DOHH2 (cell line): ENCODE measurements around the gene ANTXR2.

Source experiments
- H3F3A ChIP-seq: fragments of 200-600 bp; sonication (generic), shearing (Covaris generic); 2 replicates; pipeline ENCODE4 v1.6.0; 2016; ENCODE audit warnings: antibody characterized with exemption, mild to moderate bottlenecking; ENCODE audit not compliant: control insufficient read depth, insufficient read depth
- H3K27ac ChIP-seq: fragments of 200-600 bp; sonication (generic); 2 replicates; pipeline ENCODE4 v1.5.1; 2014; ENCODE audit warnings: low read depth, mild to moderate bottlenecking, low read length, moderate library complexity
- H3K27me3 ChIP-seq: fragments of 200-600 bp; sonication (generic); 2 replicates; pipeline ENCODE4 v1.6.1; 2014; ENCODE audit warnings: mild to moderate bottlenecking, low read length, mixed read lengths; ENCODE audit not compliant: control insufficient read depth
- H3K36me3 ChIP-seq: fragments of 200-600 bp; sonication (generic); 2 replicates; pipeline ENCODE4 v1.6.1; 2014; ENCODE audit warnings: mild to moderate bottlenecking, low read length, moderate library complexity, mixed read lengths; ENCODE audit not compliant: control insufficient read depth
- H3K4me1 ChIP-seq: fragments of 200-600 bp; sonication (generic); 2 replicates; pipeline ENCODE4 v1.6.1; 2014; ENCODE audit warnings: mild to moderate bottlenecking, low read length, mixed read lengths; ENCODE audit not compliant: control insufficient read depth
- H3K4me2 ChIP-seq: fragments of 200-600 bp; sonication (generic); 2 replicates; pipeline ENCODE4 v1.6.0; 2014; ENCODE audit warnings: mild to moderate bottlenecking, low read length, moderate library complexity
- H3K4me3 ChIP-seq: fragments of 200-600 bp; sonication (generic); 2 replicates; pipeline ENCODE4 v1.5.1; 2014; ENCODE audit warnings: mild to moderate bottlenecking, low read length, mixed read lengths
- H3K79me2 ChIP-seq: fragments of 200-600 bp; sonication (generic); 2 replicates; pipeline ENCODE4 v1.6.1; 2014; ENCODE audit warnings: mild to moderate bottlenecking, low read length, mixed read lengths; ENCODE audit not compliant: control insufficient read depth
- H3K9me2 ChIP-seq: fragments of 200-600 bp; sonication (generic); replicated peaks from 2 replicates; pipeline ENCODE4 v1.6.1; 2014; ENCODE audit warnings: mild to moderate bottlenecking, low read length, mixed read lengths; ENCODE audit not compliant: control insufficient read depth
- H3K9me3 ChIP-seq: fragments of 200-600 bp; sonication (generic); 2 replicates; pipeline ENCODE4 v1.6.1; 2014; ENCODE audit warnings: antibody characterized with exemption, low read length, mixed read lengths; ENCODE audit not compliant: control insufficient read depth, insufficient read depth
- H4K20me1 ChIP-seq: fragments of 200-600 bp; sonication (generic); 2 replicates; pipeline ENCODE4 v1.6.0; 2014; ENCODE audit warnings: low read depth, mild to moderate bottlenecking, antibody characterized with exemption, low read length, moderate library complexity; ENCODE audit not compliant: control insufficient read depth, insufficient read depth
- EZH2phosphoT487 ChIP-seq: fragments of 200-600 bp; sonication (generic); IDR thresholded peaks from 2 replicates; pipeline ENCODE4 v1.6.1; 2017; ENCODE audit warnings: borderline replicate concordance, mild to moderate bottlenecking, antibody characterized with exemption, low read length, moderate library complexity, mixed read lengths
- TF ChIP-seq, protein P1 (sequence below): fragments of 200-600 bp; sonication (generic); IDR thresholded peaks from one replicate; pipeline ENCODE4 v1.5.1; 2014; ENCODE audit warnings: antibody characterized with exemption, mild to moderate bottlenecking, low read depth, low read length; ENCODE audit not compliant: poor library complexity, severe bottlenecking

The ANTXR2 gene

DNA sequence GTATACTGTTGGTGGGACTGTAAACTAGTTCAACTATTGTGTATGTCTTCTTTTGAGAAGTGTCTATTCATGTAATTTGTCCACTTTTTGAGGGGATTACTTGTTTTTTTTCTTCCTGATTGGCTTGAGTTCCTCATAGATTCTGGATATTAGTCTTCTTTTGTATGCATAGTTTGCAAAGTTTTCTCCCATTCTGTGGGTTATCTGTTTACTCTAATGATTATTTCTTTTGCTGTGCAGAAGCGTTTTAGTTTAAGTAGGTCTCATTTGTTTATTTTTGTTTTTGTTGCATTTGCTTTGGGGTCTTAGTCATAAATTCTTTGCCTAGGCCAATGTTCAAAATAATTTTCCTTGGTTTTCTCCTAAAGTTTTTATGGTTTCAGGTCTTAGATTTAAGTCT lies 26.6 kb upstream of the ANTXR2 start:
- no peak overlapping the region for H3K4me3 ChIP-seq
- no peak overlapping the region for H3K27ac ChIP-seq
- no peaks in the 10 kb centered on the region for H4K20me1 ChIP-seq
- H3K9me2 ChIP-seq: no peaks in the 10 kb centered on the region
- H3K4me1 ChIP-seq: no peaks in the 10 kb centered on the region
- TF ChIP-seq EZH2phosphoT487: no peak
- TF ChIP-seq, protein P1, sequence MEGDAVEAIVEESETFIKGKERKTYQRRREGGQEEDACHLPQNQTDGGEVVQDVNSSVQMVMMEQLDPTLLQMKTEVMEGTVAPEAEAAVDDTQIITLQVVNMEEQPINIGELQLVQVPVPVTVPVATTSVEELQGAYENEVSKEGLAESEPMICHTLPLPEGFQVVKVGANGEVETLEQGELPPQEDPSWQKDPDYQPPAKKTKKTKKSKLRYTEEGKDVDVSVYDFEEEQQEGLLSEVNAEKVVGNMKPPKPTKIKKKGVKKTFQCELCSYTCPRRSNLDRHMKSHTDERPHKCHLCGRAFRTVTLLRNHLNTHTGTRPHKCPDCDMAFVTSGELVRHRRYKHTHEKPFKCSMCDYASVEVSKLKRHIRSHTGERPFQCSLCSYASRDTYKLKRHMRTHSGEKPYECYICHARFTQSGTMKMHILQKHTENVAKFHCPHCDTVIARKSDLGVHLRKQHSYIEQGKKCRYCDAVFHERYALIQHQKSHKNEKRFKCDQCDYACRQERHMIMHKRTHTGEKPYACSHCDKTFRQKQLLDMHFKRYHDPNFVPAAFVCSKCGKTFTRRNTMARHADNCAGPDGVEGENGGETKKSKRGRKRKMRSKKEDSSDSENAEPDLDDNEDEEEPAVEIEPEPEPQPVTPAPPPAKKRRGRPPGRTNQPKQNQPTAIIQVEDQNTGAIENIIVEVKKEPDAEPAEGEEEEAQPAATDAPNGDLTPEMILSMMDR: no peak
- no peak overlapping the region for H3K4me2 ChIP-seq
- H3K9me3 ChIP-seq: no peaks in the 10 kb centered on the region
- no peaks in the 10 kb centered on the region for H3F3A ChIP-seq
- H3K36me3 ChIP-seq: no peaks in the 10 kb centered on the region
- H3K79me2 ChIP-seq: no peaks in the 10 kb centered on the region
- H3K27me3 ChIP-seq: no peaks in the 10 kb centered on the region

DNA sequence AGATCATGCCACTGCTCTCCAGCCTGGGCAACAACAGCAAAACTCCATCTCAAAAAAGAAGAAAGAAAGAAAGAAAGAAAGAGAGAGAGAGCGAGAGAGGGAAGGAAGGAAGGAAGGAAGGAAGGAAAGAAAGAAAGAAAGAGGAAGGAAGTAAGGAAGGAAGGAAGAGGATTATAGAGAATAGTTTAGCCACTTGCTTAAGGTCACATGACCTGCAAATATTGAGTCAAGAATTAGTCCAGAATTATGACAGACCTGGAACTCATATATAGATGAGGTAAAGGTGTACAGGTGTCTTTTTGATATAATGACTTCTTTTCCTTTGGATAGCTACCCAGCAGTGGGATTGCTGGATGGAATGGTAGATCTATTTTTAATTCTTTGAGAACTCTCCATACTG lies 25.6 kb upstream of the ANTXR2 start:
- no peak overlapping the region for H3K27ac ChIP-seq
- no peaks in the 10 kb centered on the region for H4K20me1 ChIP-seq
- no peak for TF ChIP-seq EZH2phosphoT487
- no peaks in the 10 kb centered on the region for H3K9me2 ChIP-seq
- no peaks in the 10 kb centered on the region for H3F3A ChIP-seq
- H3K4me3 ChIP-seq: no peak overlapping the region
- H3K9me3 ChIP-seq: no peaks in the 10 kb centered on the region
- H3K27me3 ChIP-seq: no peaks in the 10 kb centered on the region
- H3K4me2 ChIP-seq: no peak overlapping the region
- H3K79me2 ChIP-seq: no peaks in the 10 kb centered on the region
- no peaks in the 10 kb centered on the region for H3K36me3 ChIP-seq
- H3K4me1 ChIP-seq: no peaks in the 10 kb centered on the region

DNA sequence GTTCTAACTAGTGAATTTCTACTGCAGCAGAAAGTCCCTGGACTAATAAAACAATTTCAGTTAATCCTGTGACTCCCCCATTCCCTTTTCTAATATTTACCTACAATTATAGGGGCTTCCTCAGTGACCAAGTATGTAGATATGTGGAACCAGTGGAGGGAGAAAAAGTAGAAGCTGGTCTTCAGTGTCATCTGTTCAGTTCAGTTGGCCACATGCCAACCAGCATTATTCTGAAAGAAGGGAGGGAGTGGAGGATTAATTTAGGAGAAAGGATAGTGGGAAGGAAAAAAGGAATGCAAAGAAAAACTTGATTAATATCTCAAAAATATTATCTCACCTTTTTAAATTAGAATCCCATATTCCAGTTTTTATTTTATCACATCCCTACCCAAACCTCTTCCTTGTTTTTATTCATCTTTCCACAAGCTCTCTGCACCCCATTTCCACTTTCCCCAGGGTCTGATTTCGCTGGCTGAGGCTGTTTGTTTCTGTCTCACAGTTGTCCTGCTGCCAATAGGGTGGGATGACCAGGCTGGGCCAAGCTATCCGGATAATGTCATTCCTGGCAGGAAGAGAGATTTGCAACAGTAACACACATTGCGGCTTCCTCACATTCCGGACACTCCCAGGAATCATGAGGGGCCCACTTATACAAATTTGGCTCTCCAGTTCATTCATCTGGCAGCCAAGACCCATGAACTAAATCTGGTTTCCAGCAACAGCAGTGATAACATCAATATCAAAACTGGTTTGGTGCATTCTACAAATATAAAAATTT lies 24.6 kb upstream of the ANTXR2 start:
- Histone ChIP-seq H3K4me1 (no peaks in the 10 kb centered on the region), H4K20me1 (no peaks in the 10 kb centered on the region), H3K4me3 (no peak overlapping the region), H3K9me3 (no peaks in the 10 kb centered on the region), H3K4me2 (no peak overlapping the region), H3K79me2 (no peaks in the 10 kb centered on the region), H3K9me2 (no peaks in the 10 kb centered on the region), H3K27me3 (no peaks in the 10 kb centered on the region), H3F3A (no peaks in the 10 kb centered on the region), H3K36me3 (no peaks in the 10 kb centered on the region), H3K27ac (no peak overlapping the region)
- TF ChIP-seq, protein P1: no peak
- TF ChIP-seq EZH2phosphoT487: no peak

DNA sequence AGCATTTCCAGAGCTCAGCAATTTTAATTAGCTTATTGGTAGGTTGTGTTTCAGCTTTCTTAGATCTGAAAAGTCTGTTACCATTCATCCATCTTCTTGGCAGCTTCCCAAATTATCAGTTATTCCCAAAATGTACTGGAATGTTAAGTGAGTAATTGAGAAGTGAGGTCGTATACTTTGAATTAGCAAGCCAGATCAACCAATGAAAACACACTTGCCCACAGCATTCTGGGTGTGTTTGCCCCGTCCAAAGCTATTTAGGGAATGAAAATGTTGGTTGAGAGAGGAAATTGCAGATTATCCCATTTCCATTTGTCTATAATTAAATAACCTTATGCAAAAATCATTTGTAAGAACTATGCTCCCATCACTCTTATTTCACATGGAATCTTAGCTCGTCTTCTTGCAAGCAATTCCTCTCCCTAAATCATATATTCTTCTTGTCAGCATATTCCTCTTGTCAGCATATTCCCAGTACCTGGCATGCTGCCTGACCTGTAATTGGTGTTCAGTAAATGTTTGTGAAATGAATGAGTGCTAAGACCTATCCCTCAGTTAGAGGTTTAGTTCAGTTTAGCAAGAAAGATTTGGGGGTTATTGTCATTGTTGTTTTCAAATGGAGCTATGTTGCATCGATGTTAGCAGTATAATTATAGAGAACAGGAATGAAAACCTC lies 23.3 kb upstream of the ANTXR2 start:
- no peaks in the 10 kb centered on the region for H3K79me2 ChIP-seq
- H3K4me2 ChIP-seq: no peak overlapping the region
- H3K9me2 ChIP-seq: no peaks in the 10 kb centered on the region
- no peaks in the 10 kb centered on the region for H3K4me1 ChIP-seq
- H4K20me1 ChIP-seq: no peaks in the 10 kb centered on the region
- TF ChIP-seq EZH2phosphoT487: no peak
- TF ChIP-seq, protein P1: no peak
- no peaks in the 10 kb centered on the region for H3K27me3 ChIP-seq
- H3K9me3 ChIP-seq: no peaks in the 10 kb centered on the region
- no peak overlapping the region for H3K27ac ChIP-seq
- H3K4me3 ChIP-seq: no peak overlapping the region
- no peaks in the 10 kb centered on the region for H3K36me3 ChIP-seq
- no peaks in the 10 kb centered on the region for H3F3A ChIP-seq
